Stimulated activated CD4-positive, alpha-beta T cell treated with anti-CD3 and anti-CD28 coated beads, Interleukin-12 subunit alpha, Interleukin-12 subunit beta, amount 100 ng/mL, for 24 hours (primary cell): ENCODE measurements around the gene ERCC1.

Experiments
- DNase-seq, 2 experiments: peaks; one replicate each; pipeline ENCODE4 v3.0.0-alpha.2; 2020; ENCODE audit warnings: low read depth in 2 of 2

The ERCC1 gene

DNA sequence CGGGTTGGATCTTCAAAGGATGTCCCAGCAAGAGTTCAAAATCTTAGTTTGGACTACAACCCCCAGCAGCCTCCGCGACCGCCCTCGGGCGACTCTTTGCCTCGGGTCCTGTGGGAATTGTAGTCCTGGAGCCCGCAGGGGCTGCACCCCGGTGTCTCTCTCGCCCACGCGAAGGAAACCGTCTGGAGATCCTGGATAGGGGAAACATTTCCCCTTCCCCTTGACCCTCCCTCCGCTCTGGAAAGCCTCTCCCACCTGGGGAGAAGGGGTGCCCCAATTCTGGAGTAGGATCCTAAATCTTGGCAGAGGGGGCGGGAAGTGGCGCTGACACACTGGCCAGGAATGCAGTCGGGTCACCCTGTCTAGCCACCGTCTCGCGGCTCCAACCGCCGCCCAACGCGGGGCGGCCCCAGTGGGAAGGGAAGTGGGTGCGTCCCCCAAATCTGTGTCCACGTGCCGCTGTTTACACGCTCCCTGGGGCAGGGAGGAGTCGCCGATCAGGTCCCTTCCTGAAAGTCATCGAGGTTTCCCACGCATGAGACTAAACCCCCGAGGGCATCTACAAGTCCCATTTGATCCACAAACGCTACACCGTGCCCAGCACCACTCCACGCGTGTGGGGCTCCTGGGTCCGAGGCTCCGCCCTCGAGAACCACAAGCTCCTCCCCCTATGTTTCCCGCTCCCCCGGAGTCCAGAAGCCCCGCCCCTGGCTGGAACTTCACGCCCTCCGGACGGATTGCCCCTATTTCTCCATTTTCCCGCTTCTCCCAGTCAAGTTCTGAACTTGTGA, 18.1 kb downstream of the ERCC1 start:
- DNase-seq: peak; percentile 66 to 78

DNA sequence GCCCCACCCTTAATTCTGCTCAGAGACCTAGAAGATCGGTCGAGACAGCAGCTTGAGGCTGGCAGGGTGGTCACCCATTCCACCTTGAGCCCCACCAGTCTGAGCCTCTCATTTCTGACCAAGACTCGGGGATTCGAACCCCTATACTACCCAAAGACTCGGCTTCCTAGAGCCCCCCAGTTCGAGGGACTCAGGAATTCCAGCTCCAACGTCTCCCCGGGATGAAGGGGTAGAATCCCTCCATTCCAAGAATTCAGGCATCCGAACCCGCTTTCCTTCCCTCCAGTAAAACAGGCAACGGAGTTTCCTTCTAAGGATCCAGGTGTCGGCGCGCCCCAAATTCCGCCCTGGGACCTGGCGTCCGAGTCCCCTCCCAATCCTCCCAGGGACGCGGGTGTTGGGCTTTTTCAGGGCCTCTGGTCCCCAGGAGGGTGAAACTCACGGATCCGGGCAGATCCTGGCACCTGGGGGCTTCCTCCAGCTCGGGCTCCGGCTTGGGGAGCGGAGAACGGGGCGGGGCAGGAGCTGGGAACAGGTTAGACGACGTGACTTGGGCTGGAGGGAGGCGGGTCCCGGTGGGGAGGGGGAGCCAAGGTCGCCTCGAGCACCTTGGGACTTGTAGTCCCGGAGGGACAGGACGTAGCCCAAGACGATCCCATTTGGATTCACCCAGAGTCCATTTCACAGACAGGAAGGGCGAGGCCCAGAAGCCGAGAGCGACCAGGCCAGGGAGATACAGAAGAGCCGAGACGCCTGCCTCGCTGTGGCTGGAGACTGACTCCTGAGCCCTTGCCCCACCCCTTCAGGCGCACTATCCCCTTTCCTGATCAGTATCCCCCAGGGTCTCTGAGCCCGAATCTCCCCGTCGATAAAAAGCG, 18.9 kb downstream of the ERCC1 start, which contains the start of gene PPP1R13L:
Gene PPP1R13L (minus strand): TSS at position 513 of the 878 bp plus-strand sequence. CDS start 6,751 bp downstream, outside the sequence.
- DNase-seq: peak; percentile 33 to 57

DNA sequence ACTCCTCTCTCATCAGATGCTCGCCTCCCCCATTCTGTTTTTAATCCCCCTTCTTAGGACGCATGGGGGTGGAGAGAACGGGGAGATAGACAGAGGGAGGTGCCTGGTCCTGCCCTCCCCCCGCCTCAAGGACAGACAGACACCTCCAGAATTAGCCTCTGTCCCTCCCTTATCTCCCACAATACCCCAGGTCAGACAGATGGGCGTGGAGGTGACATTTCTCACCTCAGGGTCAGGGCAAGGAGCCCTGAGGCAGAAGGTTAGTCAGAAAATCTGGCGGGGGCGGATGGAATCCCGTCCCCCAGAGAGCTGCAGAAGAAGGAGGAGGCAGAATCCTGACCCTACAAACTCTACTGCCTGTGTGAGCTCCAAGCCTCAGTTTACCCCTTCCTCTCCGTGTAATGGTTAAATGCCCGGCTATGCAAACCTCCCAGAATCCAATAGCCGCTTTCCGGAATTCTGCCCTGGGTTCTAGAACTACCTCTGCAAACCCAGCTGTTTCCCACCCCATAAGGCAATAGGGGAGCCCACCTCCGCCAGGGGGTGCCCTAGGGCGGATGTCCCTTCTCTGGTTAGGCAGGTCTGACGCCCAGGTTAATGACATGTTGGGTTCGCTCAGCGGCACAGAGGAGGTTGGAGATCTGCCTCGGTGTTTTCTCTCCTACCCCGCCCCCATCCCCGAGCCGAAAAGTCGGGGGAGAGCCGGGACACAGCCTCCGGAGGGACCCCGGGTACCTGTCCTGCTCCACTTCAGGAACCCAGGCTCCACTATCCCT, 19.7 kb downstream of the ERCC1 start:
- DNase-seq: peak; percentile 32 to 61

DNA sequence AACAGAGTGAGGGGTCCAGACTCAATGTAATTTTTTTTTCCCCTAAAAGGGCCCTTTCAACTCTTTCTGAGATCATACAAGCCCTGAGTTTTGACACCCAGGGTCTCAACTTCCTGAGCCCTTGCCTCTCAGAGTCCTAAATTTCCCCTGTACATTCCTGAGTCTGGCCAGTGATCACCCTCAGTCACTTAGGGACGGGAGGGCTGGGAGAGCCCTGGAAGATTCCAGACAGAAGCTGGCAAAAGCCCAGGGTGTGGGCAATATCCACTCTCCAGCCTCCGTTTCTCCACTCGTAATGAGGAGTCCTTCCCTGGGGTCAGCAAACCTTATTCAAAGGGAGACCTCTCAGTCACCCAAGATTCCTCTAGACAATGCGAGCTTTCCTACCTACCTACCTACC, 20.4 kb downstream of the ERCC1 start:
- no peak for DNase-seq

DNA sequence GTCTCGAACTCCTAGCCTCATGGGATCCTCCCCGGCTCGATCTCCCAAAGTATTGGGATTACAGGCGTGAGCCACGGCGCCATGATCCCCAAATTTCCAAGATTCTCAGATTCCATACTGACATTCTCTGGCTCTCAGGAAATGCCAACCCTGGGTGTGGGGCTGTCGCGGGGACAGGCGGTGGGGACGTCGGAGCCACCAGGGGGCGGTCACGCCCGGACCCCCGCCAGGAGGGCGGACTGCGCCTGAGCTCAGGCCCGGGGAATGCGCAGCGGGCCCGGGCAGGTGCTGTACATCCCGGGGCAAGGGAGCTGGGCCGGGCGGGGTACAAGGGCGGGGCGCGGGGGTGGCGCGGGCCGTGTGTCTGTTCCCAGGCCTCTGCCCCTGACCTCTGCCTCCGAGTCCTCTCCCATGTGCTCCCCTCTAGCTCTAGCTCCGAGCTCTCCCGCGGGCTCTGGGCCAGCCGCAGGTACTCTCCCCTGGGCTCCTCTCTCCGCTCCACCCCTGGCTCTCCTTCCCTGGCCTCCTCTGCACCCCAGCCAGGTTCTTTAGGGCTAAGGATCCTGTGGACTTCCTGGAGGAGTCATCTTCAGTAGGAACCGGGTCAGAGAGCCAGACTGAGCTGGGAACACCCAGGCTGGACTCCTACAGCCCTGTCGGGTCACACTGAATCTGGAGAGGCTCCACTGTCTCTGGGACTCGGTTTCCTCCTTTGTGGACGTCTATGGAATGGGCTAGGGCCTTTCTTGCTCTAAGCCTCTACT, 21.2 kb downstream of the ERCC1 start:
- DNase-seq: no peak

DNA sequence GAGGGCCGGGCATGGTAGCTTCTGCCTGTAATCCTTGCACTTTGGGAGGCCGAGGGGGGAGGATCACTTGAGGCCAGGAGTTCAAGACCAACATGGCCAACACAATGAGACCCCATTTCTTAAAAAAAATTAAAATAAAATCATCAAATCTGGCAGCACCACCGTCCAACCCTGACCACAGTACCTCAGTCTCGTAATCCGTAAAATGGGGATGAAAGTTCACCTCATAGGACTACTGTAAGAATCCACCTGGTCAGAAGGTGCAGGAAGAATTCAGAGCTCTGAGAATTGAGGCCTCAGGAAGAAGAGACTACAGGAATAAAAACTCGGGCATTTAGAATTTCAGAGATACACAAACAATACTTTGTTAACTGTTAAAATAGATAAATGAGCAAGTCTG, 21.9 kb downstream of the ERCC1 start:
- no peak for DNase-seq

DNA sequence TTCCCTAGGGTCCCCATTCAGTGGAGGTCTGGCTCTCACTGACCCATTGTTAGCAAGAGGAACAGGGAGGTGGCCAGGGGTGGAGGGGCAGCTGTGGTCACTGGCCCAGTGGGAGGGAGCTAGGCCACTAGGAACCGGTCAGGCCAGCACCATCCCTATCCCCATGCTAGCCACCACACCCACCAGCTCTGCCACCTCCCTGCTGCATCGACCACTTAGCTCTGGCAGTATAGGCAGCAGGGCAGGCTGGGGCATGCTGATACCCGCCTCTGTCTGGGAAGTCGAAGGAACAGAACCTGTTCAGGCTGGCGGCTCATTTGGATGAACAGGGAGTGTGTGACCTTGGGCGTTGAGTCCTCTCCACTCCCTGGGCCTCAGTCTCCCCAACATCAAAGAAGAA, 23.5 kb downstream of the ERCC1 start:
- no peak for DNase-seq

DNA sequence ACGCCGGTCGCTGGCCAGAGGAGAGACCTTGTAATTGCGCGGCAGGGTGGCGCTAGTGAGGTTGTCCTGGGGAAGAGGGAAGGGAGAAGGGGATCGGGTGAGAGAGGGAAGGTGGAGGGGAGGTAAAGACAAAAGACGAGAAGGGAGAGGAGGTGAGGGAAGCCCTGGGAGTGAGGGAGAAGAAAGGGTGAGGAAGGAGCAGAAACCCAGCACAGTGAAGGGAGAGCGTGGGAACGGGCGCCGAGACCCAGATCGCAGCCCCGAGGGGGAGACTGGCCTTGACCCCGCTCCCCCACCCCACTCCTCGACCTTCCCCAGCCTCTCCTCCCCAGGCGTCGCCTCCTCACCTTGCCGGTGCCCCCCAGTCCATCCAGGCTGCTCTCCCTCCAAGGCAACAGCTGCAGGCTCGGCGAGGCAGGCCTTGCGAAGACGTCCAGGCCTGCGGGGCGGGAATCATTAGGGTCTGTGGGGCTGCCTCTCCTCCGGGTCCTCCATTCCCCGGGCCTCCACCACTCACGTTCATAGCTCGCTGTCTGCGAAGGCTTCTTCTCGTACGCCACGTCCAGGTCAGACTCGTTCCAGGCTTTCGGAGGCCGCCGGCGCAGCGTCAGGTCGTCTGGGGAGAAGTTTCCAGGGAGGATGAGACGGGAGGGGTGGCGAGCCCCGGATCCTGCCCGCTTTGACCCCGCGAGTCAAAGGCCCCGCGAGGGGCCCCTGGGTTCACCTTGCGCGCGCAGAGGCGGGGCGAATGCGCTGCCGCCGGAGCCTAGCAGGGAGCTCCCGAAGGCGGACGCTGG, 27.7 kb downstream of the ERCC1 start:
- no peak for DNase-seq

DNA sequence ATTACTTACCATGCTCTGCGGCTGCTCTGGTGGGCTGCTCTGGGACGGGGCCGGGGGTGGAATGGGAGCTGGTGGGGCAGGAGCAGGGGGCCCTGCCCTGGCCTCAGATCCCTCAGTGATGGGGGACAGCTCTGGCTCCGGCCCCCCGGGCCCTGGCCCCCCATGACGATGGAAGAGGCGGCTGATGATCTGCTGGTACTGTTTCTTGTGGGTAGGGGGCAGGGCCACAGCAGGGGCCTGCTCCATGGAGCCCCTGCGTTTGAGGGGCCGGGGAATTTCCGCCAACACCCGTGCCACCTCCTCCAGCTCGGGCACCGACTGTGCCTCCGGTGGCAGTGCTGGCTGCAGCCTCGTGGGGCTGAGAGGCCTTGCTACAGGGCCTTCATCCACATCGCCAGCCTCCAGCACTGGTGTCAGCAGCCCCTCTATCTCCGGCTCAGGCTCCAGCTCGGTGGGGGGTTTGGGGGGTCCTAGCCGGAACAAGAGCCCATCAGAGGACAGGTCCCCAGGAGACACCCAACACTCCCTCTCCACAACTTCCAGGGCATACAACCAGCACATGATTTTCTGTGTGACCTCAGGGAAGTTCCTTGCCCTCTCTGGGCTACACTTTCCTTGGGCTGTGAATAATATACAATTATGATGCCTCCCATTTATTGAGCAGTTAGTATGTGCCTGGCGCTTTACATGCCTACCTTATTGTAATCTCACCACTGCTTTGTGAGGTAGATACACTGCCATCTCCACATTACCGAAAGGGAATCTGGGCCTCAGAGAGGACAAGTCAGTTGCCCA, 31.6 kb downstream of the ERCC1 start:
- no peak for DNase-seq

GRCh38 chr19:45391346-45391745, 32.4 kb downstream of the ERCC1 start:
- DNase-seq: no peak

- no peak for DNase-seq
These were observed 38.1 kb downstream of the ERCC1 start for GRCh38 chr19:45385392-45386221.

- DNase-seq: no peak
These were observed 41.3 kb downstream of the ERCC1 start for GRCh38 chr19:45382426-45382825.

DNA sequence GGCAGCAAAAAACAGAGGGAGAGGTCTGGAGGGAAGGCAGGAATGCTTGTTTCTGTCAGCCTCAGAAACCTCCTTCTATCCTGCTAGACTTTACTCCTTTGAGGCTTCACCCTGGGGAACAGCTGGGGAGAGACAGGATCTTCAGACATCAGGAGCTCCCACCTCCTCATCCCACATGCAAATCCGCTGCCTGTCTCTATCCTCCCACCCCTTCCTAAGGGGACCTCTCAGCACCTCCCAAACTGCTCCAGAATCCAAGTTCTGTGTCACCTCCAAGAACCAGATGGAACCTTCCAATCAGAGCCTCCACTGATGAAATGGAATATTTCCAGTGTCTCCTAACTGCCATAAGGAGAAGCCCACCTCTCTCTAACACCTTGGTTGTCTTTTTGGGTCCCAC, 43.6 kb downstream of the ERCC1 start:
- no peak for DNase-seq

DNA sequence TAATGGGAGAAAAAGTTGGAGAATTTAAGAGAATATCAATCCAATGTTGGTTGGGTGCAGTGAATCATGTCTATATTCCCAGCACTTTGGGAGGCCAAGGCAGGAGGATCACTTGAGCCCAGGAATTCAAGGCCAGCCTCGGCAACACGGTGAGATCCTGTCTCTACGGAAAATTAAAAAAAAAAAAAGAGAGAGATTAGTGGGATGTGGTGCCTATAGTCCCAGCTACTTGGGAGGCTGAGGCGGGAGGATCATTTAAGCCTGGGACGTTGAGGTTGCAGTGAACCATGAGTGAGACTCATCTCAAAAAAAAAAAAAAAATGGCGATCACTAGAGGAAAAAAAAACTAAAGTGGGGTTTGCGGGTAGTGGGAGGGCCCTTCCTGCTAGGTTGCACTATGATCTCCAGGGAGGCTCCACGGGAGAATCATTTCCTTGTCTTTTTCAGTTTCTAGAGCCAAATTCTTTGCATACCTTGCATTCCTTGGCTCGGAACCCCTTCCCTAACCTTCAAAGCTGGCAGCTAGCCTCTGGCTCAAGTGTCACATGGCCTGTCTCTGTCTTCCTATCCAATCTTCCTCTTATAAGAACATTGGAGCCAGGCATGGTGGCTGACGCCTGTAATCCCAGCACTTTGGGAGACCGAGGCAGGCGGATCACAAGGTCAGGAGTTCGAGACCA, 47.5 kb downstream of the ERCC1 start:
- DNase-seq: no peak

GRCh38 chr19:45370410-45371204, 53.1 kb downstream of the ERCC1 start, which contains the start of gene ERCC2:
TSS of gene ERCC2 (minus strand) at chr19:45370573. CDS start at chr19:45370540, 33 bp downstream.
- DNase-seq: peak; percentile 100

DNA sequence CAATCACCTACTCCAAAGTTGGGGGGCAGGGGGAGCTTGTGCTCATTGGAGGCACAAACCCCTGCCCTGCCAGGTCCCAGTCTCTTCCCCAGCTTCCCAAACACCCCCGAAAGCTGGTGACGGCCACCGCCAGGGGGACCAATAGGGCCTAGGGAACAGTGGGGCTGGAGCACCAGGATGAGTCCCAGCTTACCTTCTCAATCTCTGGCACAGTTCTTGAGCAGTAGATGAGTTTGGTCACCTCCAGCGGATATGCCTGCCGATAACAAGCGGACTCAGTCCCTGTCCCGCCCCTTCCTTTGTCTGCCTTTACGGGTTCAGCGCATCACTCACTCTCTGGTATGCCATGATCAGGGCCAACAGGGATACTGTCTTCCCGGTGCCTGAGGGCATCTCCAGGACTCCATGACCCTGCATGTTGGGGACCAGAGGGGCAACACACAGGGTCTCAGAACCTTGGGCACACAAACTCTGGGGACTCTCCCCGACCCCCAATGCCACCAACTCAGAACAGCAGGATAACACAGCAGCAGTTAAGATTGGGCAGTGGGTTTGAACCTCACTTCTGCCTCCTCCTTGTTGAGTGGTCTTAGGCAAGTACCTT, 54.9 kb downstream of the ERCC1 start:
- DNase-seq: no peak

GRCh38 chr19:45368127-45368526, 55.6 kb downstream of the ERCC1 start:
- DNase-seq: no peak
